Measurements from ENCODE around the gene ARR3. TPM values are rescaled to one million over a fixed set of nuclear protein-coding genes. Genes with fewer than 3 reads are reported as not detected.

Gene ARR3
- total RNA-seq, 1 experiment from 2014 or later, result not detected

GRCh38 chrX:70331161-70331560 is 63.0 kb downstream of the ARR3 start:
- no peak for DNase-seq (ENCODE audit: low spot score)
- intact Hi-C loops (cut with micrococcal nuclease; ENCODE audit: unreplicated experiment), result no loop called here
- peaks cover 38% of the 10 kb centered on the region for H3K36me3 ChIP-seq (ENCODE audit: insufficient read depth, low read length, poor library complexity, severe bottlenecking)
- no peak for TF ChIP-seq EZH2 (IDR thresholded peaks at IDR 0.05; ENCODE audit: borderline replicate concordance, low read depth, low read length, poor library complexity, severe bottlenecking)
- TF ChIP-seq, protein P1, sequence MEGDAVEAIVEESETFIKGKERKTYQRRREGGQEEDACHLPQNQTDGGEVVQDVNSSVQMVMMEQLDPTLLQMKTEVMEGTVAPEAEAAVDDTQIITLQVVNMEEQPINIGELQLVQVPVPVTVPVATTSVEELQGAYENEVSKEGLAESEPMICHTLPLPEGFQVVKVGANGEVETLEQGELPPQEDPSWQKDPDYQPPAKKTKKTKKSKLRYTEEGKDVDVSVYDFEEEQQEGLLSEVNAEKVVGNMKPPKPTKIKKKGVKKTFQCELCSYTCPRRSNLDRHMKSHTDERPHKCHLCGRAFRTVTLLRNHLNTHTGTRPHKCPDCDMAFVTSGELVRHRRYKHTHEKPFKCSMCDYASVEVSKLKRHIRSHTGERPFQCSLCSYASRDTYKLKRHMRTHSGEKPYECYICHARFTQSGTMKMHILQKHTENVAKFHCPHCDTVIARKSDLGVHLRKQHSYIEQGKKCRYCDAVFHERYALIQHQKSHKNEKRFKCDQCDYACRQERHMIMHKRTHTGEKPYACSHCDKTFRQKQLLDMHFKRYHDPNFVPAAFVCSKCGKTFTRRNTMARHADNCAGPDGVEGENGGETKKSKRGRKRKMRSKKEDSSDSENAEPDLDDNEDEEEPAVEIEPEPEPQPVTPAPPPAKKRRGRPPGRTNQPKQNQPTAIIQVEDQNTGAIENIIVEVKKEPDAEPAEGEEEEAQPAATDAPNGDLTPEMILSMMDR (conservative IDR thresholded peaks at IDR 0.05; ENCODE audit: low read depth, low read length), result no peak
- no peak overlapping the region for H3K27ac ChIP-seq (ENCODE audit: low read depth, low read length, poor library complexity, severe bottlenecking)
- BruUV-seq (replicated peaks), result no TSS peak
- H3K4me3 ChIP-seq (ENCODE audit: low read depth, low read length, poor library complexity, severe bottlenecking), result no peak overlapping the region
- H3K27me3 ChIP-seq (replicated peaks; ENCODE audit: insufficient read depth, low read depth, low read length, poor library complexity), result no peaks in the 10 kb centered on the region
- POLR2A ChIA-PET (ENCODE audit: low non-redundant PET), result no interaction called here
- CTCF ChIA-PET, result no interaction called here
- H3K9me3 ChIP-seq (ENCODE audit: low read depth, low read length, poor library complexity, severe bottlenecking), result no peaks in the 10 kb centered on the region
- no peaks in the 10 kb centered on the region for H3K4me1 ChIP-seq (ENCODE audit: insufficient read depth, low read length, poor library complexity, severe bottlenecking)

Other genes starting within 250 kb of the ARR3 start
- not detected in 2 replicates for gene AWAT2, start 218.4 kb upstream of the ARR3 start, total RNA-seq (2021)
- gene OTUD6A, start 205.9 kb upstream of the ARR3 start, total RNA-seq (2021), result not detected in 2 replicates
- 35.2 and 36.2 TPM in 2 replicates for gene IGBP1, start 134.9 kb upstream of the ARR3 start, total RNA-seq (2021)
- not detected in 2 replicates for gene DGAT2L6, start 90.9 kb upstream of the ARR3 start, total RNA-seq (2021)
- not detected in 2 replicates for gene AWAT1, start 33.7 kb upstream of the ARR3 start, total RNA-seq (2021)
- 0.26 TPM in 1 of 2 replicates, not detected in the other for gene P2RY4, start 8.1 kb upstream of the ARR3 start, total RNA-seq (2021)
- gene RAB41, start 13.8 kb downstream of the ARR3 start, total RNA-seq (2021), result not detected in 2 replicates
- 57.2 and 60.8 TPM in 2 replicates for gene PDZD11, start 21.6 kb downstream of the ARR3 start, total RNA-seq (2021)
- 66.9 and 76.7 TPM in 2 replicates for gene KIF4A, start 21.8 kb downstream of the ARR3 start, total RNA-seq (2021)
- gene GDPD2, start 155.0 kb downstream of the ARR3 start, total RNA-seq (2021), result 0.68 and 0.84 TPM in 2 replicates
- 32.8 and 34.0 TPM in 2 replicates for gene DLG3, start 176.5 kb downstream of the ARR3 start, total RNA-seq (2021)

Measured in A673 (cell line).